ENCODE data around the gene DUOXA2.
"Not testable (repeated sequence)": the region's sequence is repeated elsewhere in the genome, so short reads cannot be mapped to it uniquely, and the experiment has no call there.

Gene DUOXA2

DNA sequence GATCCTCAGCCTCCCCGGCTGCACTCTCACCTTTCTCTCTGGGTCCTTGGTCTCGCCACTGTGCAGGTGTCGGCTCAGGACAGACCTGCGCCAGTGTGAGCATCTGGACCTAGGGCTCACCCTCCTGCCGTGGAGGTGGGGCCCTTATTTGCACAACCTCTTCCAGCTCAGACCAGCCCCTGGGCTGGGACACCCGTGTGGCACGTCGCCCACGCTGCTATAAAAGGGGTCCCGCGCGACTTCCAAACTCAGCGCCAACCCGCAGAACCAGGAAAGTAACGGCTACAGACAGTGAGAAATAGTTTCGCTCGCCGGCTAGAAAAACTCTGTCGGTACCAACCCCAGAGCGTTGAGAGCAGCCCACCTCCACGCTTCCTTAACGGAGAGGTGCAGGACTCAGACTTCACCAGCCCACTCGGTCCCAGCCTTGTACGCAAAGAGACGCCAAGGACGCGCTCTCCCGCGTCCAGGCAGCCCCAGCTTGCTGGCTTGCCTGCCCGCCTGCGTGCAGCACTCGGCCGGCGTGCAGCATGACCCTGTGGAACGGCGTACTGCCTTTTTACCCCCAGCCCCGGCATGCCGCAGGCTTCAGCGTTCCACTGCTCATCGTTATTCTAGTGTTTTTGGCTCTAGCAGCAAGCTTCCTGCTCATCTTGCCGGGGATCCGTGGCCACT, at the start of gene DUOXA2, which contains the start of gene DUOX2:
Gene DUOXA2 (plus strand): TSS at position 251 of the 675 bp plus-strand sequence. CDS start 280 bp downstream, at position 531.
Gene DUOX2 (minus strand): TSS at position 97 of the 675 bp plus-strand sequence. CDS start 761 bp downstream, outside the sequence.
- DNase-seq = no peak

DNA sequence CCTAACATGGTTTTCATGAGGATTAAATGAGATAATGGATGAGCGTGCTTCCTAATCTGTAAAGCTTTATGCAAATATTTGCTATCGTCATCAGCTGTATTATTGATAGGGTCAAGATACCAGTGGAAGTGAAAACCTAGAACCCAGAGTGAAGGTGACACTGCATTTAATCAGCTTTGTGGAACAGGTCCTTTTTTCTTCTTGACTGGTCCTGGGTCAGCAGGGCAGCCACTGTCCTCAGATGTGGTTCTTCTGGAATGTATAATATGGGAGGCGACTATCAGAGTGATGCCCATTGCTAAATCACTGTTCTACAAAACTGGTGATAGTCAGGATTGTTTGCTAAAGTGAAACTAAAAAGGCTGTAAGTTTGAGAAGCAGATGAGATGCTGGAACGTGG, 49.7 kb upstream of the DUOXA2 start:
- DNase-seq = no peak

DNA sequence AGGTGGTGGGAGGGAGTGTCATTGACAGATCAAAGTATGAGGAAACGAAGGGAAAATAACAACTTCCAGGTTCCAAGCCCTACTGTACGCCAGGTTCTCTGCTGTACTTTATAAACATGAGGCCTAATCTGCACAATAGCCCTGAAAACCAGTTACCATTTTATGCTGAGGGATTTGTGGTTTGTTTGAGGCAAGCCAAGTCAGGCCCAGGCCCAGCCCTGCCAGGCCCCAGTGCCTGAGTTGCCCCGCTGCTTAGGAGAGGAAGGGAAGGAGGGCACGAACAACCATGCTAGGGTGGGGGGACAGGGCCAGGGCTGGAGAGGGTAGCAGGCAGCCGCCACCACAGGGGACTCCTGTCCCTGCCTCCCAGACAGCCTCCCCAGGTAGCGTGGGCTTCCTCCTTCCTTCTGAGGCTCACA, 44.2 kb upstream of the DUOXA2 start:
- DNase-seq = not testable (repeated sequence)

DNA sequence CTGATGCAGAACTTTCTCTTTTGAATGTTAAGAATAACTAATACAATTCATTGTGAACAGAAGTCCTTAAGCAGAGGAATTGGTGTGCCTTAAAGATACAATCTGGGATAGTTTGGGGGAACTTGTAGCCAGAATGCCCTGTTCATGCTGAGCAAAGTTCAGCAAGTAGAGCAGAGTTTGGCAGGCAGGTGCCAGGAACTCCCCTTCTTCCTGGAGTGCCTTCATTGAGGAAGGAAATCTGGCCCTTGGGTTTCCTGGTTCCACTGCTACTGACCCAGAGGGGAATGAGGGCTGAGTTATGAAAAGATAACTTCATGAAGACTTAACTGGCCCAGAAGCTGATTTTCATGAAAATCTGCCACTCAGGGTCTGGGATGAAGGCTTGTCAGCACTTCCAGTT, 40.5 kb upstream of the DUOXA2 start:
- not testable (repeated sequence) for DNase-seq

DNA sequence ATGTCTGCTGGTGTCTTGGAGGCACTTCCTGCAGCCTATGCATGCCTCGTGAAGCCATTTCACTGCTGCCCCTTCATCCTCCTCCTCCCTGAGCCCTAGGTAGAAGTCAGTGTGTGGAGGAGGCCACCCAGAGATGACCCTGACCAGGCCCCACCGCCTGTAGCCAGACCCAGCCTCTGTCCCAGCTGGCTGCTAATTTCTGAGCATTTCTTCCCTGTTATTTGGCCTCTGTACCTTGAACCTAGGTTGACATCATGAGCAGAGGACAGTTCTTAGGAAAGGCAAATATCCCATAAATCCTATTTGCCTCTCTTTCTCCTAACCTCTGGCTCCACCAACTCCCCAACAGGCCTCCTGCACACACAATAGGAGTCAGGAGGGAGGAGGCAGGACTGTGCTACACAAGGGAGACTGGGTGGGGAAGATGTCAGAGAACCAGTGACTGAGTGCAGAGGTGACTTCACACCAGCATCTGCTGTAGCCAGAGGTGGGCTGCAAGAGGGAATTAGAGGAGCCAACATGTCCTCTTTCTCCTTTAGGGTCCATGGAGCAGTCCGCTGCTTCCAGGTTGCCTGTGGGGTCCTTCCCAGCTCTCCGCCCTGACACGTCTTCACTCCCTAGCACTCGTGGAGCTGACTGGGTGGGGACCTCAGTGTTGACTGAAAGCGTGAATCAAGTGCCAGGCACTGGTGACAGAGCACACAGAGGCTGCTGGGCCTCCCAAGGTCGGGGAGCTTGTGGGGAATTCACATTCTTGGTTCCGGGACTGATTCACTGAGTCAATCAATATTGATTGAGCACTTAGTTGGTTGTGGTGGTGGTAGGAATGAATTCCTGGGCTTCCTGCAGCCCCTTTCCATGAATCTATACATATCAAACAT, 38.4 kb upstream of the DUOXA2 start:
- not testable (repeated sequence) for DNase-seq

DNA sequence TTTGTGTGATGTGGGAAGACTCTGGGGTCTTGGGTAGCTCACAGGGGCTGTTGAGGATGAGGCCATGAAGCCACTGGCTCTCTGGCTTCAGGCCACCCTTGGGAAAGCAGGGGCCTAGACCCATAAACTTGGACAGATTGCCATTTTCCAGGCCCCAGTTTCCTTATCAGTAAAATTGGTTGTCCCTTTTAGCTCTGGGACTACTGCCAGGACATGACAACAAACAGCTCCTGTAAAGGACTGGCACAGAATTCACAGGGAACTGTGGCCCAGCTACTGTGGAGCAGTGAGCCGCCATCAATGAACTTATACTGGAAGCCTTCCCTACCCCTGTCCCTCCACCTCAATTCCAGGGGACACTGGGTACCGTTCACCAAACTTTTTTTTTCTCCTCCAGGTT, 36.7 kb upstream of the DUOXA2 start:
- DNase-seq = not testable (repeated sequence)

DNA sequence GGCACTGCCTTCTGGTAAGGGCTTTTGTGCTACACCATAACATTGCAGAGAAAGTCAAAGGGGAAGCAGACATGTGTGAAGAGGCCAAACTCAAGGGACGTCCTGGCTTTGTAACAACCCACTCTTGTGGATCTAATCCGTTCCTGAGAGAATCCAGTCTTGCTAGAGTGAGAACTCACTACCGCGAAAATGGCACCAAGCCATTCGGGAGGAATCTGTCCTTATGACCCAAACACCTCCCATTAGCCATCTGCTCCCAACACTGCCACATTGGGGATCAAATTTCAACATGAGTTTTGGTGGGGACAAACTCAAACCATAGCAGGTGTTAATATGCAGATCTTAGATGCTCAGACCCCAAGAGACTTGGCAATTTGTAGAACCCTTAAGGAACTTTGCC, 34.9 kb upstream of the DUOXA2 start:
- DNase-seq = not testable (repeated sequence)

DNA sequence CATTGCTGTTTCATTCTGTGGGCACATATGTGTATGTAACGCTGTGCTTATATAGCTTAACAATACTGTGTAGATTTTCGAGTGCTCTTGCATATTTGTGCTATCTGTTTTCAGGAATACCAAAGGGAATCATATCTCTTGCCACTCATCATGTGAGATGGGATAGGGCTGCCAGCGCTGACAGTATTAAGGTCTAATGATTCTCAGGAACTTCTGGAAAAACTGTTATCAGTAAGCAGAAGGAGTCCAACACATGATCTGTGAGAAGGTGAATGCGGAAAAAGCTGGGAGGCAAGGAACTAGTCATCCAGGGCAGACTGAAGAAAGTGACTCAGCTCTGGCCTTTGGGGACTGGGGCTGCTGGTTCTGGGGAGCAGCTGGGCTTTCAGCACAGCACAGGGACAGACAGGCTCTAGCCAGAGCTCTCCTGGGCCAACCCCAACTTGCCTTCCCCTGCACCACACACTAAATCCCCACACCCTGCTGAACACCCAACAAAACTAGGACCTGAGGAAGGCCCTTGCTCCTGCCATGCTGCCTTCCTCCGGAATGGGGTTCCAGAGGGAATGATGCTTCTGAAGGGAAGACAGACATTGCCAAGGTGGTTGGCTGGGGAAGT, 34.4 kb upstream of the DUOXA2 start:
- not testable (repeated sequence) for DNase-seq

DNA sequence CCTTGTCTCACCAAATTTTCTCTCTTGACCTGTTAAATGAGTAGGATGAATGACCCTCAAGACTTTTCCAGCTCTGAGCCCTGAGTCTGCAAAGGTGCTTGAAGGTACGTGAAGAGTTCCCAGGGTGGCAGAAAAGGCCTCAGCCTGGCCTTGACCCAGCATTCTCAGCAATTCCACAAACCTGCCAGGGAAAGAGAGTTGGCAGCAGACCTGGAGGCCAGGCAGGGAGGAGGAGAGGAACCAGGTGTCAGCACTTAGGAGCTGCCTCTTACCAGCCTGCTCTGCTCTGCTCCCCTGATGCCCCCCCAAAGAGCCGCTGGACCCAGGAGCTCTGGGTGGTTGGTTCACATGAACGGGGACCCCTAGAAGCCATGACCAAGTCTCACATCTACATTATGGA, 33.5 kb upstream of the DUOXA2 start:
- DNase-seq = not testable (repeated sequence)

DNA sequence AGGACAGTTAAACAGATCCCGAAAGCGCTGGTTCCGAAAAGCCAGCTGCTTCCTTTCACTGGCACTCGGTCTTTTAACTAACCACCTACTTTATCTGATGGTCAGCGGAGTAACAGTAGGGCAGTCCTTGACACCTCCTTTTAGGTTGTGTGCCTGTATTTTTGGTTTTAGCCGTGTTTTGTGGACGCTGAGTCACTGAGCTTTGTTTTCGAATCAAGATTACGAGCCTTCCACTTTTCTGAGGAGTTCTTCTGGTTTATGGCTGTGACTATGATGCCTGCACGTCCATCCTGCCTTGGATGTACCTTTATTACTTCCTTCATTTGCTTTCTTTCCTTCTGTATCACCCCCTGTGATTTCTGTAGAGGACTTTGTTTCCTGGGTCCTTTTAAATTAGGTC, 31.7 kb upstream of the DUOXA2 start:
- not testable (repeated sequence) for DNase-seq

DNA sequence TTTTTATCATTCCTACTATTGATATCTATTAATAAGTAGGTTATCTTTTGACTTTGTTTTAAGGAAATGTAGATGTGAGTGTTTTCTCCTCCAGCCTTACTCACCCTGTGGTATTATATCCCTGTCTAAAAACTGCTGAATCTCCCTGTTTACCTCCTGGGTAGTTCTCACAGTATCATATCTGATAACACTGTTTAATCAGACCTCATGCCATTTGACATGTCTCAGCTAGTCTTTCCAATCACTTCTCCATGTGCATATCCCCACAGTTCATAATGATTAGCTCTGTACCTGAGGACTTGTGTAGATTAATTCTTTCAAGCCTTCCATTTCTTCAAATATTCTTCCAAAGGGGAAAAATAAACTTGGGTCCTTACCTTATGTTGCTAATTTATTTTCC, 30.9 kb upstream of the DUOXA2 start:
- no peak for DNase-seq

DNA sequence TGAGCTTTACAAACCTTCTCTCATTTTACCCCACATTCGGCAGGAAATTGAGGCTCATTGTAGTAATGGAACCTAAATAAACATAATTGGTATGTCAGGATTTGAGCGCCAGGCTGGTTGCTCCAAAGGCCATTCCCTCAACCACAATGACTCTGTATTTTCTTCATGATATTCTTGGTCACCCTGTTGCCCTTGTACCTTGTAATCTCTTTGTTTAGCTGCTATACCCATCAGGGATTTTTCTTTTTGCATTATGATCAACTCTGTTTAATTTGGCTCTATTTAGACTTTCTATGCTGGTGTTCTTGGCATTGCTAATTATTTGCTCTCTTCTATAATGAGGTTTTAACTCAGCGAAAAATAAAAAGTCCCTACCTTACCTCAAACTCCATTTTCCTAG, 30.0 kb upstream of the DUOXA2 start:
- no peak for DNase-seq

DNA sequence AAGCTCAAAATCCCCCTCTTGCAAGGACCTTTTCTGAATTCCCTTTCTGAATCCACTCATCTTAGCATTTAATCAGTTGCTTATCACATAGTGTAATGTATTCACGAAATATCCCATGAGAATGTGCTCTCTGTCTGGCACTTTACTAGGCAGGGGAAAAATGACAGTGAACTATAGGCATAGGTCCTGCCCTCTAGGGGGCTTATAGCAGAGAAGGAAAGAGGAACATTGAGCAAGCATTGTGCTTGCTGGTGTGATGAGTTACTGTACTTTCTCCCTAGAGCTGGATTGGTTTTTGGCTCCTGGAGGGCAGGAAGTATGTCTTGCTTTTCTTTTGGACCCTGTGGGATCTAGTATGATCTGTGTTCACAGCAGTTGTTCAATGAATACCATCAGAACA, 26.6 kb upstream of the DUOXA2 start:
- DNase-seq = no peak

DNA sequence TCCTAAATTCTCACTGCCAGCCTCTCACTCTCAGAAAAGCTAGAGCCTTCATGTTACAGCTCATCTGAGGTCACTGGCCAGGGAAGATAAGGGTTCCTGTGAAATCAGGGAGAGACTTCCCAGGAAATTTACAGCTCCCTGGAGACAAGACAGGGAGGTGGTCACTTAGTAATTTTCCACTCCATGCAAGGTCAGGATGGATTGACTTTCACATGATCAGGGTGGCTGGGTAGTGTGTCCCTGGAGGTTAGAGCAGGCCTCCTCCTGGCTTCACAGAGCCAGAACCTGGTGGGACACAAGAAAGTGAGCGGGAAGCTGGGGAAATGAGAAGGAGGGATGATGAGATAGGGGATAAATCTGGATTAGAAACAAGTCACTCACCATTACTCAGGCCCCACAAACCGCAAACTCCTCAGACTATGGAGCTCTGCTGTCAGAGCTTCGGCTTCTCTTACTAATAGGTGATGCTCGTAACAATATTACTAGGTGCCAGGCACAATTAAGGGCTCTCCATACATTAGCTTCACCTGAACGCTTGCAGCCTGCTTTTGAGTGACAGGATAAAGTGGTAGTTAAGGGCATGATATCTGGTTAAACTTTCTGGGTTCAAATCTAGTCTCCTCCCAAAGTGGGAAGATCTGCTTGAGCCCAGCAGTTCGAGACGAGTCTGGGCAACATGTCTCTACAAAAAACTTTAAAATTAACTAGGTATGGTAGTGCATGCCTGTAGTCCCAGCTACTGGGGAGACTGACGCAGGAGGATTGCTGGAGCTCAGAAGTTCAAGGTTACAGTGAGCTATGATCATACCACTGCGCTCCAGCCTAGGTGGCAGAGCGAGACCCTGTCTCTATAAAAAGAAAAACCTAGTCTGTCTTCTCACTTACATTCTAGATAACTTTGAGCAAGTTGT, 25.1 kb upstream of the DUOXA2 start:
- no peak for DNase-seq

DNA sequence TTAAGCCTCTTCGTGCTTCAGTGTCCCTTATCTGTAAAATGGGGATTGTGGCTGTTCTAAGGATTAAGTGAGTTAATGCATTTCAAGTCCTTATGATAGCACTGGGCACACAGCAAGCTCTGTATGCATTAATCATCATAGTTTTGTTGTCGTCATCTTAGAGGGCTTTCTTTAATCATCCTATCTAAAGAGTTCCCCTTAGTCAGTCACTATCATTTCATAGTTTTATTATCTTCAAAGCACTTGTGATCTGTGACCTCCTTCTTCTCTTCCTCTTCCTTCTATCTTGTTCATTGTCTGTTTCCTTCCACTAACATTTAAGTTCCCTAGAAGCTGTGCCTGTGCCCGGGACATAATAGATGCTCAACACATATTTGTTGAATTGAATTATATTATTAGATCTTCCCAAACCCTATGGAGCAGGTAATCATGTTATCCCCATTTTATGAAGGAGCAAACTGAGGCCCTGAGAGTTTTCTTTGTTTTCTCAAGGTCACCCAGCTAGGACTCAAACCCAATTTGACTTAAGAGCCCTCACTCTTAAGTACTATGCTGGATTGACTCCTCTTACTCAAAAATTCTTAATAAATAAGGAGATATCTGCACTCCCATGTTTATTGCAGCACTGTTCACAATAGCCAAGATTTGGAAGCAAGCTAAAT, 24.3 kb upstream of the DUOXA2 start:
- DNase-seq = no peak

DNA sequence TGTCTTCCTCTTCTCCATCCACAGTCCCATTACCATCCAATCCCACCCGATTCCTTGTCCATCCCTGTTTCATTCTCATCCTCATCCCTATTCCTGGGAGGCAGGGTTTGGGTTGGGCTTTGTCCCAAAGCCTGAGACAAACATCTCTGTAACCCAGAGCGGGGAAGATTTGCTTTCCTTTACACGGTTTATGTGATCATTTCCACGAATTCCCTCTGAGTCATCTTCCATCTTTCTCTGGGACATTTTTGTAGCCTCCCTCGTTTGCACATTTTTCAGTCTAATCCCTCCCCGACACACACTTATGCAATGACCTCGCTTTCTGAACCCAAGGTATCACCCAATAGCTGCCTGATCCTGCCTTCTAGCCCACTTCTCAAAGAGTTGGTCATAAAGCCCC, 23.0 kb upstream of the DUOXA2 start:
- DNase-seq = no peak

DNA sequence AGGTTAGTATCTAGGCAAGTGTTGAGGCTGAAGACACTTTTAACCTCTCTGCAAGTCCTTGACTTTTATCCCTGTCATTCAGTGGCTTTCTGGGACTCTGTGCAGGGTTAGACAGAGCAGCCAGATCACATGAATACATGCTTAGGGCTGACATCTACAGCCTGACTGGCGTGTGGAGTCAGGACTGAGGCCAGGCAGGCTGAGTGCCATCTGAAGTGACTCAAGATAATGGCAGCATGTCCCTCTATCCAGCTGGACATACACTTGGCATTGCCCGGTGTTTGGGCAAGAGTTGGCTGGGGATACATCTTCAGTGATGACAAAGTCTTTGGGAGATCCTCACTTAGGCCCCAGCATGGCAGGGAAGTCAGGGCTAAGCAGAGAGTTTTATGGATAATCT, 22.6 kb upstream of the DUOXA2 start:
- no peak for DNase-seq

DNA sequence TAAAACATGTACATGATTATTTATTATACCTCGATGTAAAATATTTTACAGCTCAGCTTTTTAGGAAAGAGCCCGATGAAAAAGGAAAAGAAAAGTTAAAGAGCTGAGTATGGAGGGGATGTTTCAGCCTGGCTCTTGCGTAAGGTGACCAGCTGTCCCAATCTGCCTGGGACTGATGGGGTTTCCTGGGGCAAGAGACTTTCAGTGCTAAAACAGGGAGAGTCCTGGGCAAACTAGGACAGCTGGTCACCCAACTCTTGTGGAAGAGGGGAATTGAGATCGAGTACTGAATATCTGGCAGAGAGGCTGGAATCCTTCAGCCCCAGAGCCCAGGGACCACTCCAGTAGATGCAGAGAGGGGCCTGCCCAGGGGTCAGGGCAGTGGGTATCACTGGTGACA, 21.1 kb upstream of the DUOXA2 start:
- no peak for DNase-seq

DNA sequence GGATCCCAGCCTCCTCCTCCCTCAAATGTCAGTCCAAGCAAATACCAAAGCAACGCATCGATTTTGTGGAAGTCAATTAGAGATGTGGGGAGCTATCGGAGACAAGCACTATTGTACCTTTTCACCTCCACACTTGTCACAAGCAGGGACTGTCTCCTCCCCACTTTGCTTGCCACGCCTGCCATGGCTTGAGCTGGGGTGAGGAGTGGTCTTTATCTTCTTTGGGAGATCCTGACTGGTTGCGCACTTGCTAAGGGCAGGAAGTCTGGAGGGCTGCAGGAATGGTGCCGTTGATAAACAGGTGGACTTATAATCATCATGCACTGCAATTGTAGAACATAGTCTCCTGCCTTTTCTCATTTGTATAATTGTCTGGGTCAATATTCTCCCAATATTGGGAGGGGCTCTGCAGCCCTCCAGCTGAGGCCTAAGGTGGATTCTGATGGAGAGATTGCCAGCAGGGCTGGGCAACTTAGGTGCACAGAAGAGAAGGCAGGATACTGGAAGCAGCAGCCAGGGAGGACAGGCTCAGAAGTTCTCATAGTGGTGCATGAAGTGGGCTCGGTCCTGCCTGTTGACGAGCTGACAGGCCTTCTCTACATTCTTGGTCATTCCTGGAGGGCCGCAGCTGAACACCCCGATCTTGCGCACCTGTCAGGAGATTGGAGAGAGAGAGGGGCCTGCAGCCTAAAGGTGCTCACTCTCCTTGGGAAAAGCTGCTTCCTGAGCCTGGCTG, 20.3 kb upstream of the DUOXA2 start:
- DNase-seq = no peak

DNA sequence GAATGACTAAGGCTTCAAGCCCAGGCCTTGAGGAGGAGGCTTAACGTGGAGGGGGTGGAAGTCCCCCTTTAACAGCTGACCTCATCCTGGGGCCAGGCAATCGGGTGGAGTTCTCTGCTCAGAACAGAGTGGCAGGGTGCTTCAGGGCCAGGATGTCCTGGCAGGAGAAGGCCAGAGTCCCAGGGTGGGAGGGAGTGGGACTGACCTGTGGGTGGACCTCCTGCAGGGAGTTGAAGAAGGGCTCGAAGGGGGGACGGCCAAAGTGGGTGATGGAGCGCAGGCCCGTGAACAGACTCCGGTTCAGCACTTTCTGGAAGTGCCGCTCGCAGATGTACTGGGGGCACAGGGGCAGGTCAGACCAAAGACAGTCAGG, 19.8 kb upstream of the DUOXA2 start:
- DNase-seq = no peak

DNA sequence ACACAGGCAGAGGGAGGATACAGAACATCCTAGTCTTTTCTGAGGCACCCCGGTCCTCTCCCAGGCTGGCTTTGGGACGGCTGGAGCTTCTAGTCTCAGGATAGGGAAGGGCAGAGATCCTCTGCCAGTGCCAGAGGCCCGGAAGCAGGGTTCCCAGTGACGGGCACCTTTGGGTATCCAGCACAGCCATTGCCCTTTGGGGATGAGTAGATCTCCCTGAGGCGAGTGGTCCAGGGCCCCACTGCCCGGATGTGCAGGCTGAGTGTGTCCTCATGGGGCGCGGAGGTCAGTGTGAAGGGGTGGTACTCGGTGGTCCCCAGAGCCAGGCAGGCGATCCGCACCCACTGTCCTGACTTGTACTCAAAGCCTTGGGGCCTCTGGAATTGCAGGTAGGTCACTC, 18.5 kb upstream of the DUOXA2 start:
- DNase-seq = no peak
